Measurements from ENCODE around the gene BAHCC1. TPM values are rescaled to one million over a fixed set of nuclear protein-coding genes. Genes with fewer than 3 reads are reported as not detected.

Gene BAHCC1
- total and polyA plus RNA-seq, 9 of the 15 experiments (the other 6 are each of a cell fraction or from before 2014, with no cell fraction given): 0.14 to 26.9 (median 5.0) TPM

GRCh38 chr17:81408049-81408448, 12.8 kb downstream of the BAHCC1 start (continued):
- TF ChIP-seq CHAMP1 (IDR thresholded peaks at IDR 0.05): no peak
- no peak for TF ChIP-seq ZNF444 (CRISPR knock-in tag; IDR thresholded peaks at IDR 0.05)
- TF ChIP-seq BRD9 (IDR thresholded peaks at IDR 0.05; ENCODE audit: low read depth, partially characterized antibody): no peak
- no peak for TF ChIP-seq PTTG1 (tag; IDR thresholded peaks at IDR 0.05; ENCODE audit: low read depth)
- TF ChIP-seq BDP1 (IDR thresholded peaks at IDR 0.05; ENCODE audit: insufficient read depth, insufficient read length): no peak

DNA sequence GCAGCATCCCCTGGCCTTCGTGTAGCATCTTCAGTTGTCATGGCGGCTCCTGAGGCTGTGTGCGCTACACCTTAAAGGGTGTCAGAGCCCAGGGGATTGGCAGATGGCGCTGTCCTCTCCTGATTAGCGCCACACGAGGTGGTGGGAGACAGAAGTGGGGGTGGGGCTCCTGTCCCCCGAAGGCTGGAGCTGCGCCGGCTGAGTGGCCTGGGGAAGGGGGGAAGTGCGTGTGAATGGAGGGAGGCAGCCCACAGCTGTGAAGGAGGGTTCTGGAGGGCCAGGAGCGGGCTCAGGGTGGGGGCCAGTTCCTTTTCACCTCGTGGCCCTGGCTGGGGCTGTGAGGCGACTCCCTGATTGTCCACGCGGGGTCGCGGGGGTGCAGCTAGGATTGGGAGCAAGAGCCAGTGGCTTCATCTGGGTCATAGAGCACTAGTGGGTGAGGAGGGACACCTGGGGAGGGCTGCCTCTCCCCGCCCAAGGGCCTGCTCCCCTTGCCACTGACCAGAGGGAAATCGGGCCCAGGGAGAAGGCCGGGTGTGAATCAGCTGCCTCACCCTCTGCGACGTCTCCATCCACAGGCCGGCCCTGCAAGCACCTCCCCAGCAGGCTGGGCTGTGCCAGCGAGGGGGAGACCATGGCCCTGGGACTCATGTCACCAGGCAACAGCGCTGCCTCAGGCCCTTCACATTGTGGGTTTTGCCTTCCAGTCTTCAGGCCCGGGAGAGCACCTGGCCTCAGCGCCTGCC, 14.1 kb downstream of the BAHCC1 start:
- no peak overlapping the region for H3K4me3 ChIP-seq
- in situ Hi-C loops (cut with MboI): no loop called here
- H3K4me2 ChIP-seq (ENCODE audit: insufficient read depth, low read length): peak overlapping the region; percentile 38; the same call in 1 of the 2 replicates
- H4K20me1 ChIP-seq (replicated peaks; ENCODE audit: control insufficient read depth, insufficient read depth, low read length): 0 out of 2 replicates have a peak, but pooled peaks cover 3% of the 10 kb centered on the region
- H3K36me3 ChIP-seq (ENCODE audit: control insufficient read depth, insufficient read depth, low read length): no peaks in the 10 kb centered on the region
- peaks cover 24 to 88% of the 10 kb centered on the region in 2 experiments for H3K4me1 ChIP-seq (replicated peaks in 1 of 2; ENCODE audit: control insufficient read depth in 2 of 2, insufficient read depth in 2 of 2, low read length in 2 of 2)
- no TSS peak for BruUV-seq (replicated peaks)
- ChIA-PET POLR2A (interaction anchor here (1.3 to 1.6 kb wide), 2 partner anchors 10 to 12 kb away, joined by 4 to 5 read pairs; no protein-coding TSS in a partner anchor), CTCF (ENCODE audit: low intra/inter-chr PET ratio) (interaction anchor here (0.6 kb wide), 2 partner anchors 193 to 1580 kb away, joined by 3 read pairs; no protein-coding TSS in a partner anchor)
- peak overlapping the region; percentile 77 for H2AFZ ChIP-seq (ENCODE audit: low read depth, low read length)
- H3K9ac ChIP-seq (ENCODE audit: insufficient read depth in 1 of 2, low read depth in 2 of 2, low read length in 2 of 2): peak overlapping the region; percentile 53 to 80; a peak in 3 of 4 replicates
- H3K79me2 ChIP-seq (ENCODE audit: control insufficient read depth, insufficient read depth, low read length): peaks cover 12% of the 10 kb centered on the region
- FAIRE-seq (peak; percentile 80), ATAC-seq (peak; percentile 77), DNase-seq (ENCODE audit: extremely low read depth in 1 of 4, low spot score in 3 of 4) (peak; percentile 71 to 78 (median 74))
- H3K27ac ChIP-seq (ENCODE audit: extremely low read depth, low read depth, low read length): peak overlapping the region; percentile 66; the same call in 1 of the 3 replicates
- H3K9me3 ChIP-seq (replicated peaks; ENCODE audit: control insufficient read depth, insufficient read depth, low read depth, low read length): no peaks in the 10 kb centered on the region
- WGBS (ENCODE audit: insufficient coverage, low coverage, missing lambda C conversion rate): 47% methylated on average over 18 of the region's 27 CpGs
- intact Hi-C loops (cut with micrococcal nuclease): loop anchor here (5.0 kb wide), 1 partner anchor 73 kb away; no protein-coding TSS in a partner anchor
- no peaks in the 10 kb centered on the region for H3K27me3 ChIP-seq (ENCODE audit: control insufficient read depth in 2 of 2, insufficient read depth in 2 of 2, low read length in 2 of 2)
- peaks cover 2% of the 10 kb centered on the region for H3K9me1 ChIP-seq (ENCODE audit: control insufficient read depth, insufficient read depth, low read length)
- 0 out of 2 replicates have a peak, but pooled peaks have one; percentile 14 for TF ChIP-seq EGR1 (conservative IDR thresholded peaks at IDR 0.05)
- no peak for TF ChIP-seq SIN3B (IDR thresholded peaks at IDR 0.05; ENCODE audit: low read depth)
- TF ChIP-seq PCBP1 (IDR thresholded peaks at IDR 0.05; ENCODE audit: low read depth, low read length, poor library complexity, severe bottlenecking): peak; percentile 38
- TF ChIP-seq, protein P1, sequence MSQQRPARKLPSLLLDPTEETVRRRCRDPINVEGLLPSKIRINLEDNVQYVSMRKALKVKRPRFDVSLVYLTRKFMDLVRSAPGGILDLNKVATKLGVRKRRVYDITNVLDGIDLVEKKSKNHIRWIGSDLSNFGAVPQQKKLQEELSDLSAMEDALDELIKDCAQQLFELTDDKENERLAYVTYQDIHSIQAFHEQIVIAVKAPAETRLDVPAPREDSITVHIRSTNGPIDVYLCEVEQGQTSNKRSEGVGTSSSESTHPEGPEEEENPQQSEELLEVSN (IDR thresholded peaks at IDR 0.05; ENCODE audit: borderline replicate concordance in 1 of 2, extremely low read depth in 1 of 2, insufficient read depth in 1 of 2, insufficient read length in 1 of 2, low read depth in 1 of 2, low read length in 1 of 2, poor library complexity in 1 of 2, severe bottlenecking in 1 of 2): peak; percentile 67 to 80
- TF ChIP-seq, protein P2, sequence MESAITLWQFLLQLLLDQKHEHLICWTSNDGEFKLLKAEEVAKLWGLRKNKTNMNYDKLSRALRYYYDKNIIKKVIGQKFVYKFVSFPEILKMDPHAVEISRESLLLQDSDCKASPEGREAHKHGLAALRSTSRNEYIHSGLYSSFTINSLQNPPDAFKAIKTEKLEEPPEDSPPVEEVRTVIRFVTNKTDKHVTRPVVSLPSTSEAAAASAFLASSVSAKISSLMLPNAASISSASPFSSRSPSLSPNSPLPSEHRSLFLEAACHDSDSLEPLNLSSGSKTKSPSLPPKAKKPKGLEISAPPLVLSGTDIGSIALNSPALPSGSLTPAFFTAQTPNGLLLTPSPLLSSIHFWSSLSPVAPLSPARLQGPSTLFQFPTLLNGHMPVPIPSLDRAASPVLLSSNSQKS (CRISPR knock-in tag; IDR thresholded peaks at IDR 0.05): no peak
- no peak for TF ChIP-seq MXD1 (CRISPR knock-in tag; IDR thresholded peaks at IDR 0.05; ENCODE audit: borderline replicate concordance, poor library complexity, severe bottlenecking)
